B cell (primary cell): ENCODE results near the gene DCAF15.

ENCODE experiments used
- EZH2 ChIP-seq: IDR thresholded peaks from 2 replicates; pipeline ENCODE4 v1.6.1; 2012; ENCODE audit warnings: borderline replicate concordance, low read depth, mild to moderate bottlenecking, moderate library complexity, low read length; ENCODE audit not compliant: insufficient read depth, poor library complexity, severe bottlenecking
- TF ChIP-seq, protein P1 (sequence below): fragments of 200-600 bp; IDR thresholded peaks from one replicate; pipeline ENCODE4 v1.8.0; 2022; ENCODE audit warnings: antibody characterized with exemption, mild to moderate bottlenecking

DNA sequence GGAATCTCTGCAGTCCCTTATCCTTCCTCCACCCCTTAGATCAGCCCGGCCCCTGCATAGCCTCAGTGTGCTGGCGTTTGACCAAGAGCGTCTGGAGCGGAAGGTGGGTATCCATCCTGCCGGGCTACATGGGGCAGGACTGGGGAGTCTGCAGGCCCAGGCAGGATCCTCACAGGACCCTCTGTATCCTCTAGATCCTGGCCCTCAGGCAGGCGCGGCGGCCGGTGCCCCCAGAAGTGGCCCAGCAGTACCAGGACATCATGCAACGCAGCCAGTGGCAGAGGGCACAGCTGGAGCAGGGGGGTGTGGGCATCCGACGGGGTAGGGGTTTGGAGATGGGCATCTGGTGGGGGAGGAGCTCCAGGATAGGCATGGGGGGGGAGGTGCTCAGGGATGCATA, 23.0 kb upstream of the DCAF15 start:
- TF ChIP-seq, protein P1, sequence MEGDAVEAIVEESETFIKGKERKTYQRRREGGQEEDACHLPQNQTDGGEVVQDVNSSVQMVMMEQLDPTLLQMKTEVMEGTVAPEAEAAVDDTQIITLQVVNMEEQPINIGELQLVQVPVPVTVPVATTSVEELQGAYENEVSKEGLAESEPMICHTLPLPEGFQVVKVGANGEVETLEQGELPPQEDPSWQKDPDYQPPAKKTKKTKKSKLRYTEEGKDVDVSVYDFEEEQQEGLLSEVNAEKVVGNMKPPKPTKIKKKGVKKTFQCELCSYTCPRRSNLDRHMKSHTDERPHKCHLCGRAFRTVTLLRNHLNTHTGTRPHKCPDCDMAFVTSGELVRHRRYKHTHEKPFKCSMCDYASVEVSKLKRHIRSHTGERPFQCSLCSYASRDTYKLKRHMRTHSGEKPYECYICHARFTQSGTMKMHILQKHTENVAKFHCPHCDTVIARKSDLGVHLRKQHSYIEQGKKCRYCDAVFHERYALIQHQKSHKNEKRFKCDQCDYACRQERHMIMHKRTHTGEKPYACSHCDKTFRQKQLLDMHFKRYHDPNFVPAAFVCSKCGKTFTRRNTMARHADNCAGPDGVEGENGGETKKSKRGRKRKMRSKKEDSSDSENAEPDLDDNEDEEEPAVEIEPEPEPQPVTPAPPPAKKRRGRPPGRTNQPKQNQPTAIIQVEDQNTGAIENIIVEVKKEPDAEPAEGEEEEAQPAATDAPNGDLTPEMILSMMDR = no peak
- no peak for TF ChIP-seq EZH2
